GM21723 (cell line): ENCODE data around the gene CFD.

Experiments
- ATAC-seq: cut with Tn5 transposase; IDR thresholded peaks from one replicate; pipeline ENCODE4 v1.9.1; 2021; ENCODE audit warnings: mild to moderate bottlenecking, moderate library complexity; ENCODE audit not compliant: unreplicated experiment

Gene CFD

DNA sequence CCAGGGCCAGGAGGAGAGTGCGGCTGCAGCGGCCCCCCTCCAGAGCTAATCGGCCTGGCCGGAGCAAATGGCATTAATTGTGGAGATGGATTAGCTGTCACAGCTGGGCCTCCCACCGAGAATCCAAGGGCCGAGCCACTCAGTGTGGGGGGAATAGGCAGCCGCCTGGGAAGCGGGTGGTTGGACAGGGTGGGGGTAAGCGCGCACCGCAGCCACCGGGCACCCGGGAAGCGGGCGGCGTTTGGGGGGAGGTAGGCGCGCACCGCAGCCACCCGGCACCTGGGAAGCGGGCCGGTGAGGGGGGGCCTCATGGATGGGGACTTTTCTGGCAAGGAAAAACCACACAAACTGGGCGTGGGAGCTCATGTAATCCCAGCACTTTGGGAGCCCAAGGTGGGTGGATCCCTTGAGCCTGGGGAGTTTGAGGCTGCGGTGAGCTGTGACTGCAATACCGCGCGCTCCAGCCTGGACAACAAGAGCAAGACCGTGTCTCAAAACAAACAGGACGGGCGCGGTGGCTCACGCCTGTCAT, 43.9 kb downstream of the CFD start:
- no peak for ATAC-seq

GRCh38 chr19:904545-904944, 45.1 kb downstream of the CFD start:
- no peak for ATAC-seq

DNA sequence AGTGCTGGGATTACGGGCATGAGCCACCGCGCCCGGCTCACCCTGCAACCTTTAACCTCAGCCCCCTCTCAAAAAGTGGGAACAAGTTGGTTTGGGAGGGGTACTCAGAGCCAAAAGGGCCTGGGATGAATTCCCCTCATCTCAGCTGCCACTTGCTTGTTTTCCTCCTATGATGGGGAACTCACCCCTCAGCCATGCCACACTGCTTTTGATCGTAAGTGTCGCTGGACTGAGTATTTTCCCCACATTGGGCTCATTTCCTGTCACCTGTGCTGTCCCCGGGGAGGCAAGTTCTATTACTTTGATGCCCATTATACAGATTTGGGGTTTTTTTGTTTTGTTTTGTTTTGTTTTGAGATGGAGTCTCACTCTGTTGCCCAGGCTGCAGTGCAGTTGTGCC, 47.0 kb downstream of the CFD start:
- no peak for ATAC-seq

DNA sequence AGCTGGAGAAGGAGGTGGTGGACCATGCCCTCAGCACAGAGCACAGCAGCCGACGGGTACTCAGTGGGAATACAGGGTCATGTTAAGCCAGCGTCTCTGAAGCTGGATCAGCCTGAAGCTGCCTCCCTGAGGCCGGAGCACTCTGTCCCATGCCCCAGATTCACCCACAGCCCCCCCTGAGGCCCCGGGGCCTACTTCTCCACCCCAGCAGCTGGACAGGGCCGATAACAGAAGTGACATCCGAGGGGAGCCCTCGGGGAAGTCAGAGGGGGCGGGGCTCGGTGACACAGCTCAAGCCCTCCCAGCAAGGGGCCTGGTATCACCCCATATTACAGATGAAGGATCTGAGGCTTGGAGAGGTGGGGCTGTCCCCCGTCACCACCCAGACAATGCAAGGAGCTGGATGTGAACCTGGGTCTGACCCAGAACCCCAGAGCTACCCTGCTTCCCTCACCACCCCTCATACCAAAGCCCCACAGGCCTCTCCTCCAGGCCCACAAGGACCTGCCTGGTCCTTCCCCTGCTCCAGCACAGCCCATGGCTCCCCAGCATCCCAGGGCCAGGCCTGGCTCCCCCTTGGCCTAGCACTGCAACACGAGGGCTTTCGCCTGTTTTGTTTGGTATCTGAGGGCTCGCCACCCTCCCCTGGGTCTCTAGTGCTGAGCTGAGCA, 47.9 kb downstream of the CFD start:
- no peak for ATAC-seq

DNA sequence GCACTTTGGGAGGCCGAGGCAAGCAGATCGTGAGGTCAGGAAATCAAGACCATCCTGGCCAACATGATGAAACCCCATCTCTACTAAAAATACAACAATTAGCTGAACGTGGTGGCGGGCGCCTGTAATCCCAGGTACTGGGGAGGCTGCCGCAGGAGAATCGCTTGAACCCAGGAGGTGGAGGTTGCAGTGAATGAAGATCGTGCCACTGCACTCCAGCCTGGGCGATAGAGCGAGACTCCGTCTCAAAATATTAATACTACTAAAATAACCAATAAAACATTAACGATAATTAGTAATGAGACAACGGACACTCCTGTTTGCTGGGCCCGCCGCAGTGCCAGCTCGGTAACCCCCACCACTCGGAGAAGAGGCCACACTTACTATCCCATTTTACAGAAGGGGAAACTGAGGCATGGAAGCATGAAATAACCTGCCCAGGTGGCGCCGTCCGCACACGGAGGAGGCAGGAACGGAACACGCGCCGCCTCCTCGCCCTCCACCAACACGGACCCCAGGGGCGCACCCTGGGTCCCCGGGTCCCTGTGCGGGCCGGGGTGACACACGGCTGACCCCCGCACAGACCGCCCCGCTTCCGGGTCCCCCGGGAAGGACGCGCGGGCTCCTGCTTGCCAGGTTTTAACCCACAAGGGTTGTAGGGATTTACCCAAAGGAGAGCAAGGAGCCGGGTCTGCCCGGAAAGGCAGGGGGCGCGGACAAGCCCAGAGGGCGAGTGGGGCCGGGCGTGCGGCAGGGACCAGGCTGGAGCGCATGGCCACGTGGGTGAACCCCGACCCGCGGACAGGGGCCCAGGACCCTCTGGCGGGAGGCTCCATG, 52.0 kb downstream of the CFD start:
- ATAC-seq = no peak

- ATAC-seq = no peak
Observed at GRCh38 chr19:912181-913079, 53.0 kb downstream of the CFD start.
